HEK293T (cell line): Measurements from ENCODE around the gene VILL.

Experiments used
- CTCF ChIA-PET: fragments of 350-600 bp; formaldehyde crosslinking; extraction: SDS; loops from one replicate; lab custom pipeline; 2021; ENCODE audit warnings: antibody characterized with exemption, inconsistent platforms; lab: Yijun Ruan, JAX
- POLR2A ChIA-PET: fragments of 350-600 bp; formaldehyde crosslinking; extraction: SDS; loops from one replicate; lab custom pipeline; 2020; ENCODE audit warnings: antibody characterized with exemption, inconsistent platforms; lab: Yijun Ruan, JAX
- DNase-seq: peaks from one replicate; pipeline ENCODE4 v3.0.0; 2012; ENCODE audit warnings: mixed read lengths; ENCODE audit errors: extremely low spot score
- ARNT ChIP-seq: fragments of 450-650 bp; IDR thresholded peaks from 2 replicates; pipeline ENCODE4 v1.6.1; 2017; ENCODE audit warnings: mild to moderate bottlenecking
- BHLHE40 ChIP-seq: fragments of 450-650 bp; IDR thresholded peaks from 2 replicates; pipeline ENCODE4 v1.6.1; 2016; ENCODE audit warnings: mild to moderate bottlenecking, moderate library complexity, borderline replicate concordance
- CTBP1 ChIP-seq: fragments of 450-650 bp; IDR thresholded peaks from 2 replicates; pipeline ENCODE4 v1.6.1; 2016; ENCODE audit warnings: borderline replicate concordance
- ELF4 ChIP-seq: fragments of 450-650 bp; IDR thresholded peaks from 2 replicates; pipeline ENCODE4 v1.6.1; 2017; ENCODE audit warnings: antibody characterized with exemption
- FOXA1 ChIP-seq: fragments of 450-650 bp; IDR thresholded peaks from 2 replicates; pipeline ENCODE4 v1.6.1; 2016; ENCODE audit warnings: mild to moderate bottlenecking
- FOXK2 ChIP-seq: fragments of 450-650 bp; IDR thresholded peaks from 2 replicates; pipeline ENCODE4 v1.6.1; 2016; ENCODE audit warnings: mild to moderate bottlenecking
- FOXM1 ChIP-seq: fragments of 450-650 bp; IDR thresholded peaks from 2 replicates; pipeline ENCODE4 v1.6.1; 2017; ENCODE audit warnings: mild to moderate bottlenecking, borderline replicate concordance
- HDGF ChIP-seq: fragments of 450-650 bp; IDR thresholded peaks from 2 replicates; pipeline ENCODE4 v1.6.1; 2017; ENCODE audit warnings: antibody characterized with exemption, borderline replicate concordance
- L3MBTL2 ChIP-seq: fragments of 450-650 bp; conservative IDR thresholded peaks from 2 replicates; pipeline ENCODE4 v1.6.1; 2016; ENCODE audit warnings: mild to moderate bottlenecking
- LEF1 ChIP-seq: fragments of 450-650 bp; IDR thresholded peaks from 2 replicates; pipeline ENCODE4 v1.6.1; 2017; ENCODE audit warnings: mild to moderate bottlenecking, borderline replicate concordance
- NFRKB ChIP-seq: fragments of 450-650 bp; IDR thresholded peaks from 2 replicates; pipeline ENCODE4 v1.6.1; 2016; ENCODE audit warnings: mild to moderate bottlenecking, moderate library complexity
- PKNOX1 ChIP-seq: fragments of 450-650 bp; IDR thresholded peaks from 2 replicates; pipeline ENCODE4 v1.6.1; 2016
- SP1 ChIP-seq: fragments of 450-650 bp; IDR thresholded peaks from 2 replicates; pipeline ENCODE4 v1.6.1; 2017
- SUZ12 ChIP-seq: fragments of 450-650 bp; IDR thresholded peaks from 2 replicates; pipeline ENCODE4 v1.6.1; 2016; ENCODE audit warnings: mild to moderate bottlenecking
- TARDBP ChIP-seq: fragments of 450-650 bp; IDR thresholded peaks from 2 replicates; pipeline ENCODE4 v1.6.1; 2016
- ZNF384 ChIP-seq: fragments of 450-650 bp; IDR thresholded peaks from 2 replicates; pipeline ENCODE4 v1.6.1; 2016

VILL gene

GRCh38 chr3:37997791-37998370, 7.3 kb downstream of the VILL start:
- no peak for DNase-seq
- ChIA-PET POLR2A (no interaction called here), CTCF (interaction anchor here (0.5 to 1.4 kb wide), 5 partner anchors 12 to 1039 kb away, joined by 3 to 16 read pairs (median 4); no protein-coding TSS in a partner anchor)
- no peak for TF ChIP-seq ZNF384
- no peak for TF ChIP-seq SUZ12
- TF ChIP-seq PKNOX1: no peak
- no peak for TF ChIP-seq NFRKB
- no peak for TF ChIP-seq BHLHE40
- no peak for TF ChIP-seq ARNT
- no peak for TF ChIP-seq FOXM1
- TF ChIP-seq ELF4: no peak
- no peak for TF ChIP-seq FOXK2
- TF ChIP-seq SP1: no peak
- no peak for TF ChIP-seq HDGF
- TF ChIP-seq CTBP1: no peak
- no peak for TF ChIP-seq L3MBTL2
- TF ChIP-seq FOXA1: no peak

GRCh38 chr3:37999836-38000235, 9.2 kb downstream of the VILL start:
- ChIA-PET CTCF (interaction anchor here (0.6 kb wide), 2 partner anchors 32 to 356 kb away, joined by 3 to 5 read pairs; no protein-coding TSS in a partner anchor), POLR2A (no interaction called here)
- no peak for DNase-seq
- no peak for TF ChIP-seq PKNOX1
- TF ChIP-seq FOXA1: no peak
- TF ChIP-seq TARDBP: no peak
- TF ChIP-seq L3MBTL2: no peak
- TF ChIP-seq HDGF: no peak
- no peak for TF ChIP-seq LEF1

- no peak for DNase-seq
- TF ChIP-seq SP1 (no peak), NFRKB (no peak), ARNT (no peak), SUZ12 (no peak), HDGF (no peak), PKNOX1 (no peak)
- POLR2A ChIA-PET: no interaction called here
- CTCF ChIA-PET: interaction anchor here (0.6 kb wide), 2 partner anchors 33 to 357 kb away, joined by 3 to 5 read pairs; no protein-coding TSS in a partner anchor
Measured at GRCh38 chr3:38000242-38000916, 9.8 kb downstream of the VILL start.

GRCh38 chr3:38000965-38001455, 10.4 kb downstream of the VILL start:
- DNase-seq: no peak
- CTCF ChIA-PET: no interaction called here
- POLR2A ChIA-PET: no interaction called here
- TF ChIP-seq LEF1 (no peak), PKNOX1 (no peak), HDGF (no peak), NFRKB (no peak), SP1 (no peak), SUZ12 (no peak), ARNT (no peak), L3MBTL2 (no peak), FOXA1 (no peak)

- ChIA-PET CTCF (interaction anchor here (0.6 kb wide), 1 partner anchor 589 kb away, joined by 3 read pairs; no protein-coding TSS in a partner anchor), POLR2A (no interaction called here)
- no peak for TF ChIP-seq L3MBTL2
- no peak for DNase-seq
Measured at GRCh38 chr3:38001456-38002081, 11.0 kb downstream of the VILL start.
